ENCODE measurements around the gene RTN3.

RTN3 gene

GRCh38 chr11:63737718-63738117, 56.4 kb downstream of the RTN3 start:
- no peak for DNase-seq (ENCODE audit: low read depth in 2 of 3, low spot score in 1 of 3)

GRCh38 chr11:63738720-63739360, 57.5 kb downstream of the RTN3 start:
- peak; percentile 30 to 78 (median 53) for DNase-seq (ENCODE audit: low read depth in 2 of 3, low spot score in 1 of 3)

- DNase-seq (ENCODE audit: low read depth in 2 of 3, low spot score in 1 of 3), result no peak
Observed at GRCh38 chr11:63745304-63746170, 64.2 kb downstream of the RTN3 start.

- DNase-seq (ENCODE audit: low read depth in 2 of 3, low spot score in 1 of 3), result no peak
Observed at GRCh38 chr11:63747011-63747410, 65.7 kb downstream of the RTN3 start.

- DNase-seq (ENCODE audit: low read depth in 2 of 3, low spot score in 1 of 3), result no peak
Observed at GRCh38 chr11:63749624-63750023, 68.3 kb downstream of the RTN3 start.

DNA sequence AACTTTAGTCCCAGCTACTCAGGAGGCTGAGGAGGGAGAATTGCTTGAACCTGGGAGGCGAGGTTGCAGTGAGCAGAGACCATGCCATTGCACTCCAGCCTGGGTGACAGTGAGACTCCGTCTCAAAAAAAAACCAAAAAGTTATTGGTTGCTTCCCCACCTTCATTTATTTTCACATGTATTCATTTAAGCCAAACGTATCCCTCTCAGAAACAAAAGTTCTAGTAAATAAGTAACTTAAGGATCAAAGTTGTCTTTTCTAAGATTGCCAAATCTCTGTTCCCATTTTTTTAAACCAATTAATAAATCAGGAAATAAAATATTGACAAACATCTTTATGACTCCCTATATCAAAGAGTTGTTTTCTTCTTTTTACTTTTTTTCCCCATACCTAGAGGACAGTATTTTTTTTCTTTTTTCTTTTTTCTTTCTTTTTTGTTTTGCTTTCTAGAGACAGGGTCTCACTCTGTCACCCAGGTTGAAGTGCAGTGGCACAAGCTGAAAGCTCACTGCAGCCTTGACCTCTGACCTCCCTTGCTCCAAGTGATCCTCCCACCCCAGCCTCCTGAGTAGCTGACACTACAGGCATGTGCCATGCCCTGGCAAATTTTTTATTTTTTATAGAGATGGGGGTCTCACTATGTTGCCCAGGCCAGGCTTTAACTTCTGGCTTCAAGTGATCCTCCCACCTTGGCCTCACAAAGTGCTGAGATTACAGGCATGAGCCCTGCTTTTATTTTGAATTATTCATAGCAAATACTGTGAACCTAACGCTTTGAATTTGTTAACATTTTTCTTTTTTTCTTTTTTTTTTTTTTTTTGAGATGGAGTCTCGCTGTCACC, 75.8 kb downstream of the RTN3 start:
- DNase-seq (ENCODE audit: low read depth in 2 of 3, low spot score in 1 of 3), result no peak

GRCh38 chr11:63760487-63761079, 79.3 kb downstream of the RTN3 start:
- DNase-seq (ENCODE audit: low read depth in 2 of 3, low spot score in 1 of 3), result no peak

GRCh38 chr11:63761188-63761587, 79.9 kb downstream of the RTN3 start:
- DNase-seq (ENCODE audit: low read depth in 2 of 3, low spot score in 1 of 3), result no peak

GRCh38 chr11:63761931-63762653, 80.8 kb downstream of the RTN3 start:
- DNase-seq (ENCODE audit: low read depth in 2 of 3, low spot score in 1 of 3), result no peak

DNA sequence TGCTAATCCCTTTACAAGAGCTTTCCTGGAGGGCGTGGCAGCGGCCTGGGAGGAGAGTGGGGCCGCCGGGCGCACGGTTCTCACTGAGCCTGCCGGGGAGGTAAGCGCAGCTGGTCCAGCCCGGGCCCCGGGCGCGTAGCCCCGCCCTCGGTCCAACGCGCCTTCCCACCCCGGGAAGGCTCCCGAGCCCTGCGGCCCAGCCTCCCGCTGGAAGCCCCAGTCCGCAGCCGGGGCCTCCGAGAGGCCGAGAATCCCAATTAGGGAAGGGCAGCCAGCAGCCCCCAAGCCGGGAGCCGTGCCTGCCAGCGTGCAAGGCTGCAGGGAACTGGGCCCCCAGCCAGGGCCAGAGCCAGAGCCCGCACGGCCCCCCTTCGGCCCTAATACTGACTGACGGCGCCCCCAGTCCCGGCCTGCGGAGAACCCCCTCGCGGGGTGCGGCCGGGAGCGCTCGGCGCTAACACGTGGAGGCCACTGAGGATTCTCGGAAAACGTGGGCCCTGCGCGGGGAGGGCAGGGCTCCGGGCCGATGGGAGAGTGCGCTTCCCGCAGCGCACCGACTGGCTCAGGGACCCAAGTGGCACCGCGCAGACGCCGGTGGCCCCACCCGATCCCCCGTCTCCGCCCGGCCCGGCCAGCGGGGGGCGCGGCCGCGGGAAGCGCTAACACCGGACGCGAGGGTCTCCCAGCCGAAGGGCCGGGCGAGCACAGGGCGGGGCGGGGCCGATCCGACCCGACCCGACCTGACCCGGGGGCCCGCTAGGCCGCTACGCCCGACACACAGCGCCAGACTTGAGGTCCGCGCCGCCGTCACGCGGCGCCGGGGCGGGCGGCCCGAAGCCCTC, 81.6 kb downstream of the RTN3 start:
- no peak for DNase-seq (ENCODE audit: low read depth in 2 of 3, low spot score in 1 of 3)

GRCh38 chr11:63763496-63764339, 82.4 kb downstream of the RTN3 start:
- no peak for DNase-seq (ENCODE audit: low read depth in 2 of 3, low spot score in 1 of 3)

GRCh38 chr11:63764340-63764678, 83.0 kb downstream of the RTN3 start:
- no peak for DNase-seq (ENCODE audit: low read depth in 2 of 3, low spot score in 1 of 3)

DNA sequence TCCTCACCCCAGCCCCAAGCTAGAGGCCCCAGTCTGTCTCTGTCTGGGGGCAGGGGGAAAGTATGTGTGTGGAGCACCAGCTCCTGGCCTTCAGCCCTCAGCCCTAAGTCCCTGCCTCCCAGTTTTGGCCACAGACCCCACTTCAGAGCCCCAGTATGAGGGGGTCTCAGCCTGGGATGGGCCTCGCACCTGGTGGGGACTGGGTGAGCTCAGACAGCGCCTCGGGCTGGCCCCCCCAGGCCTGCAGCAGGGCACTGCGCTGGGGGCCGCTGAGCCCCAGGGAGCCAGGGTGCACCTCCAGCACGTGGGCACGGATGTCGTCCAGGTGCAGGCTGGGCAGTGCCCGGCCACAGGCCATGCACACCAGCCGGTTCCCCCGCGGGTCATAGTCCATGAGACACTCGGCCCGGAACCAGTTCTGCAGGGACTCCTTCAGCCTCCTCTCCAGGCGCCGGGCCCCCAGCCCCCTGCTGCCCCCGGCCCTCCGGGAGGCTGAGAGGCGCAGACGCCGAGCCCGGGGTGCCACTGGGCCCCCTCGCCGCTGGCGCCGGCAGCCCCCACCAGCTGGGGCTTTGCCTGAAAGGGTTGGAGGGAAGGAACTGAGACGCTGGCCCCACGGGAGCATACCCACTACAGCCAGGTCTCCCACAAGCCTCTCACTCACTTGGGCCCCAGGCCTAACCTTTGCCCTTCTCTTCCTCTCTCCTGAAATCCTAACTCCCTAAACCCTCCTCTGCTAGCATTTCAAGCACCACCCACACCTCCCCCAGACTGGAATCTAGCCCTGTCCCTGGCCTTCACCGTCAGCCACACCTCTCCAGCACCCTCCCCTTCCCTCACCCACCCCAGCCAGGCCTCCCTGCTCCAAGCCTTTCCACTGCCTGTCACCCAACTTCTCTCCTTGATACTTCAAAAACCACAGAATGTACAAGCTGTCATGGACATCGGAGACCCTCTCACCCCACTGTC, 83.7 kb downstream of the RTN3 start:
- no peak for DNase-seq (ENCODE audit: low read depth in 2 of 3, low spot score in 1 of 3)

GRCh38 chr11:63765688-63766241, 84.5 kb downstream of the RTN3 start:
- no peak for DNase-seq (ENCODE audit: low read depth in 2 of 3, low spot score in 1 of 3)

- DNase-seq (ENCODE audit: low read depth in 2 of 3, low spot score in 1 of 3), result no peak
Observed at GRCh38 chr11:63766531-63767235, 85.4 kb downstream of the RTN3 start.

DNA sequence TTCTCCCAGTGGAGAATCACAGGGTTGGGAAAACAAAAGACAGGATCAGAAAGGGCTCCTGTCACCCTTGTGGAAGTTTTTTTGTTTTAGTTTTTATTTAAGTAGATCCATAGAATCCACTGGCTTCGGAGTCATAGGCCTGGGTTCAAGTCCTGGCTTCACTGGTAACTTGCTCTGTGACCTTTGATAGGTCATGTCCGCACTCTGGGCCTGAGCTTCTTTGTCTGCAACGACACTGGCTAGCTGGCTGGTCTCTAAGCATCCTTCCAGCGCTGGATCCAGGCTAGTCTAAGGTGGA, 85.9 kb downstream of the RTN3 start:
- DNase-seq (ENCODE audit: low read depth in 2 of 3, low spot score in 1 of 3), result no peak

Measured in stimulated activated CD4-positive, alpha-beta T cell treated with anti-CD3 and anti-CD28 coated beads, Interleukin-12 subunit alpha, Interleukin-12 subunit beta, amount 100 ng/mL, for 48 hours (primary cell).